ENCODE results near the gene ALX1.
"Not testable (repeated sequence)": the region's sequence is repeated elsewhere in the genome, so short reads cannot be mapped to it uniquely, and the experiment has no call there.

Gene ALX1

DNA sequence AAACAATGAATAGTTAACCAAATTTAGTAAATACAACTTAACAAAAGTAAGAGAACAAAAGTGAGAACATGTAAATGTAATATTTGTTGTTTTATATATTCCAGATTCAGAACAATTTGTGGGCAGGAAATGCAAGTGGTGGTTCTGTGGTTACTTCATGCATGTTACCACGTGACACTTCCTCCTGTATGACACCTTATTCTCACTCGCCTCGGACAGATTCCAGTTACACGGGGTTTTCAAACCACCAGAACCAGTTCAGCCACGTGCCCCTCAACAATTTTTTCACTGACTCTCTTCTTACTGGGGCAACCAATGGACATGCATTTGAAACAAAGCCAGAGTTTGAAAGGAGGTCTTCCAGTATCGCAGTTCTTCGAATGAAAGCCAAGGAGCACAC, 21.0 kb downstream of the ALX1 start:
- DNase-seq: no peak

DNA sequence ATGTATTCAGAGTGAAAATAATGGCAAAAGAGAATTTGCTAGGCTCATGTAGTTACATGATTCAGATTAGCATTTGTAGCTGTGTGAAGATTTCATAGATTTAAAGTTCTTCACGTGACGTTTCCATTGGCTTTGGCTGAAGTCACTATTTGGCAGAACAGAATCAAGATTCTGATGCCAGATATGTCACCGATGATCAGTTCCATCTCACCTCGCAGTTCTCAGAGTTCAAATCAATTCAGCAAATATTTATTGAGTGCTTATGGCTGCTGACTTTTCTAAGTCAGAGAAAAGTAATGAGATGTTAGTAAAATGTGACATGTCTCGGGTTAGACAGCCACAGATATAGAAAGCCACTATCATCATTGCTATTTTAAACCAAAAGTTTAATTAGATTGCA, 28.4 kb downstream of the ALX1 start:
- DNase-seq: no peak

DNA sequence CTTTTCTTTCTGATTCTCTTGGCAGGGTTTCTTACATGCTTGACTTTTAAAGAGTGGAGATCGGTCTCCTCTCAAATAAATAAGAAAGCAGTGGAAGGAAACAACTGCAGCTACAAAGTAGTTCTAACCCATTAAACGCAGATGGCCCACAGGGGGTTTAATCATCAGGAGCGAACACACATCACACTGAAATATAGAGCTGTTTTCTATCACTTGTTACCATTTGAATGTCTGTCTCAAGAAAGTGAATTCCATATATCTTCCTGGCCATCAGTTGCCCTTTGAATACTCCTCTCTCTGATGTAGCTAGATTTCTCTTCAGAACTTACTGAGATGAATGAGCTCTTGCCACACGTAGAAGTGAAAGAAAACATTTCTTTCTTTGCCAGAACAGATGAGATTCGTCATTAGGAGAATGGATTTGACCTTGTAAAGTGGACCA, 29.1 kb downstream of the ALX1 start:
- no peak for DNase-seq

DNA sequence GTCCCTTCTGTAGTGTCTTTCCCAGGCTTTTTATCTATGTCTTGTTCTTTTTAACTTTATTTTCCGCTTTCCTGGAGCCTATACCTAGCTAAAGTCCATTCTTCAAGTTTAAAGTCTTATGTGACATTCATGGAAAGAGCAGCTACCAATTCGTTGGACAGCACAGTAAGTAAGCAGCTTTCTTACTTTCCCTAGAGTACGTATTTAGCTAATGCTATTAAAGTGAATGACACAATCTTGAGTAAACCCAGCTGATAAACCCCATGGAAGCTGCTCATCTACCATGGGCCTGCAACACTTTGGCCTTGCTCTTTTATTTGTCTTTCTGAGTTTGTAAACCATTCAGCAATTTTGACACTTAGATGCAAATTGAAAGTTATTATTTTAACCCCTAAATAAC, 30.0 kb downstream of the ALX1 start:
- DNase-seq: no peak

DNA sequence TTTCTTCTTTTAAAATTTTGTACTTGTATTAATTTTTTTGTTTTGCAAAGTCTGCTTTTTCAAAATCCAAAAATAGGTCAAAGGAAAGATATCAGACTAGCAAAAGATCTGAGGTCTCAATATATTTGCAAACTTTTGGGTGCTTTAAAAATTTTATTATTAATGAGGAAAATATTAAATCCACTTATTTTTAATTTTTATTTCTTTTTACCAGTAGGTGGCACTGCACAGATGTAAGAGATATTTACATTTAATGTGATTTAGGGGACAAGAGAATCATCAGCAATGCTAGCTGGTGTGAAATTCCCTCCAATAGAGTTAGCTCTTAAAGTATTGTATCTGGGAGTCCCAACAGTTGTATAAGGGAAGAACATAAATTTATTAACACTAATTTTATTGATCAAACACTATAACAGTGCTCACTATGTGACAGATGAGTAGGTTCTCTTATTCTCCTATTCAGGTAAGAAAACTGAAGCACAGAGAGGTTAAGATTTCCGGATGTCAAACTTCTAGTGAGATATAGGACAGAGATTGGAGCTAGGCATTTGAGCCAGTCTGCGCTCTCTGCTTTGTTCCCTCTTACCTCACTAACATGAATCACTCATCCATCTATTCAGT, 30.5 kb downstream of the ALX1 start:
- DNase-seq: no peak

DNA sequence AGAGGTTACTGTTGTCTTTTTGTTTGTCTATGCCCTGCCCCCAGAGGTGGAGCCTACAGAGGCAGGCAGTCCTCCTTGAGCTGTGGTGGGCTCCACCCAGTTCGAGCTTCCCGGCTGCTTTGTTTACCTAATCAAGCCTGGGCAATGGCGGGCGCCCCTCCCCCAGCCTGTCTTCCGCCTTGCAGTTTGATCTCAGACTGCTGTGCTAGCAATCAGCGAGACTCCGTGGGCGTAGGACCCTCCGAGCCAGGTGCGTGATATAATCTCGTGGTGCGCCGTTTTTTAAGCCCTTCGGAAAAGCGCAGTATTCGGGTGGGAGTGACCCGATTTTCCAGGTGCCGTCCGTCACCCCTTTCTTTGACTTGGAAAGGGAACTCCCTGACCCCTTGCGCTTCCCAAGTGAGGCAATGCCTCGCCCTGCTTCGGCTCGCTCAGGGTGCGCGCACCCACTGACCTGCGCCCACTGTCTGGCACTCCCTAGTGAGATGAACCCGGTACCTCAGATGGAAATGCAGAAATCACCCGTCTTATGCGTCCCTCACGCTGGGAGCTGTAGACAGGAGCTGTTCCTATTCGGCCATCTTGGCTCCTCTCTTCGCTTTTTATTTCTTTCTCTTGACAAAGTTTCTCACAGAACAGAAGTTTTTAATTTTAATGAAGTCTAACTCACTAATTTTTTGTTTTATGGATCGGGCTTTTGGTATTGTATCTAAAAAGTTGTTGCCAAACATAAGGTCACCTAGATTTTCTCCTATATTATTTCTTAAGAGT, 38.0 kb downstream of the ALX1 start:
- DNase-seq: not testable (repeated sequence)

DNA sequence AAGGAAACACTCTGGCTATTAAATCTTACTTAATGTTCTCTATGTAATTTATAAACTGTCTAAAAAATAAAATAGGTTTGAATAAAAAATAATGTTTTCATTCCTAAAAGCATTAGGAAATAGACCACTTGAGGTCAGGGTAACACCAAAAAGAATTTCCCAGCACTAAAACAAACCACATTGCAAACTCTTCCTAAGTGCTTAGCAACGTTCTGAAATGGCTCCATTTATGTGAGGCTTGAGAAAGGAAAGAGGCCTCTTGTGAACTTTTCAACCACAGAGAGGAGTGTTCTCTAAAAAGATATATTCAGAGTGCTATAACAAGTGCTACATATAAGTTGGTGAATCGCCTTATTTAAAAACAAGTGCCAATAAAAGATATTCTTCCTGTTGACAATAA, 42.7 kb downstream of the ALX1 start:
- DNase-seq: no peak

DNA sequence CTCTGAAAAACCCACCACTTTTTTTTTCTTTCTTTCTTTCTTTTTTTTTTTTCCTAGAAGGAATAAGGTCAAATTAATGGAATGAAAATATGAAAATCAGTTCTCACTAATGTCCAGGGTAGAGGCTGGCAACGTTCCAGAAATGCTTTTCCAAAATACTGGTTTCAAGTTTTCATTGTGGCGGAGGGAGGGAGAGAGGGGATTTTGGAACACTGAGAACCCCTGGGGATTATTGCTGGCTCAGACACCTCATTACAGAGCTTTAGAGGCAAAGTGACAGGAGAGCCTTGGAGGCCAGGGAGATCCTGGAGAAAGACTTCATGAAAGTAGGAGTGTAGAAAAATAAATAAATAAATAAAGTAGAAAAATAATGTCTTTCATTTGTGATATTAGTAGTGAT, 45.4 kb downstream of the ALX1 start:
- no peak for DNase-seq

DNA sequence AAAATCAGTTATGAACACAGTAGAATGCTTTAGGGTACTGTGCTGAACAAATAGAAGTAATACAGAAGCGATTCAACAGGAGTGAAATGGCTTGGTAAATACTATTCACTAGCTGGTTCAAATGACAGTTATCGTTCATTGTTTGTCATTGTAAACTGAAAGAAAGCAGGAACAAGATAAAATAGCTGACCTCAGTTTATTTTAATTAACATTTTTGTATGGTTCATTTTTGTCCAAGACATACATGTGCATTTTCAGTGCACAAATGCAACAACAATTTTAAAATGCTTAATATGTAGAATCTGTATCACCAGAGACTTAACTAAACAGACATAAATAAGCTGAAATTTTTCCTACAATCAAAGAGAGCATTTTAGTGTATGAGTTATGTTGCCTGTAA, 49.9 kb downstream of the ALX1 start:
- DNase-seq: no peak

DNA sequence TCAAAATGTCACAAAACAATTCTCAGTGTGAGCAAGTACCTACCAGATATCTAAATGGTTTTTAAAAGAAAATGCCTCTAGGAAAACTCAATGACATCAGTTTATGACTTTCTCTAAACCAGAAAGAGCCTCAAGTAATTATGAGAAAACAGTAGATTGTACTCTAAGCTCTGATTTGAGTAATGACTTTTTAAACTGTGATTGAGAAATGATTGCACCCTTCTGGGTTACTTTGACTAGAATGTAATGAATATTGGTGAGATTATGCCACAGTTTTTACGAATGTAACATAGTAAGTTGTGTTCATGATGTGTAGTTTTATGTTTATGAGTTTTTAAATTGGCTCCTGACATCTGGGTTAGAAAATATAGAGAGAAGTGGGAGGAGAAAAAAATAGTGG, 68.8 kb downstream of the ALX1 start:
- DNase-seq: no peak

DNA sequence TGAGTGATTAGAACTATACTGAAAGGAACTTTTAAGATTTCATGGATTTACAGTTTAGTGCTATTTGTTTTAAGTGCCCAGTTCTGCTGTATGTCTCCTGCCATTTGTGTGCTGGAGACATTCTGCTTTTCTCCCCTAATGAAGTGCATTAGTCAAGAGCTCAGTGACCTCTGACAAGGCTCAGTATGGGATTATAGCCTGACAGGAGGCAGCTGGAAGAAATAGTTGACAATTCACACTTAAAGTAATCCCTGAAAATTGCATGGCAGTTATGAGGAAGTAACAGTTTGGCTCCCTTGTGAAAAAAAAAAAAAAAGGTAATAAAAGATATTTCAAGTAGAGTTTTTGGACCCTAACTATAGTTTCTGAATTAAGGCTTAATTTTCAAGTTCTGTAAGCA, 70.3 kb downstream of the ALX1 start:
- DNase-seq: no peak

Measured in activated gamma-delta T cell (primary cell).